A549 (cell line): ENCODE results near the gene APOOL.

ENCODE experiments used
- BHLHE40 ChIP-seq: IDR thresholded peaks from 2 replicates; pipeline ENCODE4 v1.6.1; 2012; ENCODE audit warnings: low read depth, low read length, inconsistent platforms
- CTCF ChIP-seq: fragments of >200 bp; sonication (Bioruptor Twin); formaldehyde crosslinking; IDR thresholded peaks from 3 replicates; pipeline ENCODE4 v1.5.1; 2016
- ELK1 ChIP-seq: fragments of 150-350 bp; IDR thresholded peaks from 2 replicates; pipeline ENCODE4 v1.6.1; 2014; ENCODE audit warnings: low read depth, mild to moderate bottlenecking, low read length
- EP300 ChIP-seq, 2 experiments: fragments of >200 bp; sonication (Bioruptor Twin); formaldehyde crosslinking; IDR thresholded peaks; 2 replicates in 1 of 2; 3 replicates in 1 of 2; pipeline ENCODE4 v1.6.1; 2016 to 2017
- JUN ChIP-seq, 2 experiments: fragments of >200 bp; sonication (Bioruptor Twin); formaldehyde crosslinking; IDR thresholded peaks; 2 replicates in 1 of 2; 3 replicates in 1 of 2; pipeline ENCODE4 v1.6.1; 2016 to 2017
- MAFK ChIP-seq: fragments of 450-650 bp; IDR thresholded peaks from 2 replicates; pipeline ENCODE4 v1.6.1; 2014; ENCODE audit not compliant: partially characterized antibody
- MAX ChIP-seq: IDR thresholded peaks from 2 replicates; pipeline ENCODE4 v1.6.1; 2012
- MAZ ChIP-seq: fragments of 150-350 bp; IDR thresholded peaks from 2 replicates; pipeline ENCODE4 v1.6.1; 2014; ENCODE audit warnings: antibody characterized with exemption, low read depth, low read length, borderline replicate concordance
- PHF8 ChIP-seq: fragments of 200-600 bp; sonication (generic); IDR thresholded peaks from 2 replicates; pipeline ENCODE4 v1.6.1; 2016; ENCODE audit warnings: low read depth, mild to moderate bottlenecking, antibody characterized with exemption, moderate library complexity, borderline replicate concordance
- POLR2A ChIP-seq: IDR thresholded peaks from 2 replicates; pipeline ENCODE4 v1.6.1; 2012; ENCODE audit warnings: mild to moderate bottlenecking, low read length
- RAD21 ChIP-seq, 2 experiments: fragments of >200 bp in 1 of 2; sonication (Bioruptor Twin) in 1 of 2; formaldehyde crosslinking in 1 of 2; IDR thresholded peaks in 1 of 2; conservative IDR thresholded peaks in 1 of 2; 2 replicates in 1 of 2; 3 replicates in 1 of 2; pipeline ENCODE4 v1.6.1; 2012 to 2018; ENCODE audit warnings: inconsistent platforms in 1 of 2
- RCOR1 ChIP-seq: fragments of 150-350 bp; IDR thresholded peaks from 2 replicates; pipeline ENCODE4 v1.6.1; 2014; ENCODE audit warnings: antibody characterized with exemption, low read length, low read depth
- RFX5 ChIP-seq: fragments of 450-650 bp; IDR thresholded peaks from 2 replicates; pipeline ENCODE4 v1.7.1; 2014; ENCODE audit warnings: antibody characterized with exemption, mild to moderate bottlenecking, moderate library complexity
- RNF2 ChIP-seq: fragments of 200-600 bp; sonication (generic); IDR thresholded peaks from 2 replicates; pipeline ENCODE4 v1.6.1; 2016; ENCODE audit warnings: low read depth, mild to moderate bottlenecking, antibody characterized with exemption, moderate library complexity, borderline replicate concordance

GRCh38 chrX:85024562-85024961 is 20.9 kb downstream of the APOOL start:
- TF ChIP-seq CTCF (no peak), JUN (IDR thresholded peaks at IDR 0.05) (no peak), EP300 (IDR thresholded peaks at IDR 0.05) (no peak), POLR2A (no peak), RNF2 (no peak), RCOR1 (no peak), MAFK (no peak), RAD21 (conservative IDR thresholded peaks at IDR 0.05 in 1 of 2, IDR thresholded peaks at IDR 0.05 in 1 of 2) (no peak), BHLHE40 (no peak), RFX5 (no peak), ELK1 (no peak), MAX (no peak), PHF8 (no peak), MAZ (no peak)
